Tibial nerve (tissue), 4 donors: ENCODE measurements around the gene SGTA. TPM values are rescaled to one million over a fixed set of nuclear protein-coding genes. Genes with fewer than 3 reads are reported as not detected.
A peak's percentile ranks its signal among the peaks of the same experiment; 100 is the strongest.

Experiments used
- DNase-seq, 2 donors: peaks; one replicate each; pipeline ENCODE4 v3.0.0-alpha.2; 2019; ENCODE audit warnings: low spot score in 2 of 2
- H3K27ac ChIP-seq, 4 donors: fragments of 200-600 bp; sonication (generic) in 3 of 4; one replicate each; pipeline ENCODE4 v1.5.1; 2017 to 2019; ENCODE audit warnings: mild to moderate bottlenecking in 1 of 4
- H3K27me3 ChIP-seq, 2 donors: fragments of 200-600 bp; sonication (generic) in 1 of 2; one replicate each; pipeline versions ENCODE4 v1.5.1 to v1.6.0; 2017 to 2019
- H3K36me3 ChIP-seq, 3 donors: fragments of 200-600 bp; sonication (generic); one replicate each; pipeline ENCODE4 v1.5.1; 2018 to 2019
- H3K4me1 ChIP-seq, 4 donors: fragments of 200-600 bp; sonication (generic) in 3 of 4; one replicate each; pipeline ENCODE4 v1.5.1; 2017 to 2019
- H3K4me3 ChIP-seq, 4 donors: fragments of 200-600 bp; sonication (generic) in 3 of 4; one replicate each; pipeline ENCODE4 v1.5.1; 2017 to 2019; ENCODE audit warnings: mild to moderate bottlenecking in 1 of 4, moderate library complexity in 1 of 4
- H3K9me3 ChIP-seq, 4 donors: fragments of 200-600 bp; sonication (generic) in 3 of 4; one replicate each; pipeline ENCODE4 v1.5.1; 2017 to 2019
- CTCF ChIP-seq, 5 experiments: fragments of 200-600 bp in 3 of 5; fragments of 450-650 bp in 2 of 5; sonication (generic) in 3 of 5; IDR thresholded peaks; one replicate each; pipeline ENCODE4 v1.5.1; 2016 to 2019; ENCODE audit warnings: antibody characterized with exemption in 5 of 5, mild to moderate bottlenecking in 3 of 5, moderate library complexity in 2 of 5
- EP300 ChIP-seq, 2 donors: sonication (generic); formaldehyde crosslinking; IDR thresholded peaks; one replicate each; pipeline ENCODE4 v1.6.1; 2017; ENCODE audit warnings: antibody characterized with exemption in 2 of 2, mild to moderate bottlenecking in 1 of 2
- POLR2A ChIP-seq, 2 donors: fragments of 450-650 bp; IDR thresholded peaks; one replicate each; pipeline ENCODE4 v1.6.1; 2017; ENCODE audit warnings: antibody characterized with exemption in 2 of 2, mild to moderate bottlenecking in 2 of 2, moderate library complexity in 2 of 2
- WGBS, 2 donors: methylation state at CpG; one replicate each; pipeline ENCODE4 v1.1.5; 2018; 5-methylcytosine and 5-hydroxymethylcytosine counted together
- total RNA-seq, 4 donors: library from RNA; depleted of rRNA; stranded (reverse); fragments of >200 nt; gene quantifications; one replicate each; pipeline ENCODE4 v1.1.0, GENCODE V29; 2016

Gene SGTA
- total RNA-seq, 4 donors from 2014 or later: 40.2 to 47.6 (median 44.9) TPM

- Histone ChIP-seq H3K27me3 (no peaks in the 10 kb centered on the region), H3K4me3 (no peak overlapping the region), H3K9me3 (no peaks in the 10 kb centered on the region), H3K27ac (peak overlapping the region in 1 of 4 donors; percentile 59), H3K36me3 (peaks cover 0 to 80% (median 0%) of the 10 kb centered on the region in 3 donors), H3K4me1 (no peaks in the 10 kb centered on the region)
- DNase-seq: no peak
- no peak for TF ChIP-seq EP300 (IDR thresholded peaks at IDR 0.05)
- no peak for TF ChIP-seq CTCF (IDR thresholded peaks at IDR 0.05)
- TF ChIP-seq POLR2A (IDR thresholded peaks at IDR 0.05): no peak
- 88 to 95% methylated on average over 23 to 27 of the region's 37 CpGs for WGBS, 2 donors
These were observed 29.6 kb upstream of the SGTA start for GRCh38 chr19:2812414-2813234.

GRCh38 chr19:2811735-2812413, 28.8 kb upstream of the SGTA start:
- DNase-seq: no peak
- WGBS, 2 donors: 89 to 92% methylated on average over 30 to 33 of the region's 34 CpGs

GRCh38 chr19:2811221-2811722, 28.2 kb upstream of the SGTA start:
- DNase-seq: no peak
- TF ChIP-seq CTCF (IDR thresholded peaks at IDR 0.05) (no peak), POLR2A (IDR thresholded peaks at IDR 0.05) (no peak), EP300 (IDR thresholded peaks at IDR 0.05) (no peak)
- no peaks in the 10 kb centered on the region for H3K4me1 ChIP-seq
- H3K27ac ChIP-seq: no peak overlapping the region
- WGBS, 2 donors: 92 to 94% methylated on average over 16 to 20 of the region's 20 CpGs
- no peaks in the 10 kb centered on the region for H3K27me3 ChIP-seq
- H3K36me3 ChIP-seq: peaks cover 0 to 93% (median 0%) of the 10 kb centered on the region in 3 donors
- H3K9me3 ChIP-seq: no peaks in the 10 kb centered on the region
- no peak overlapping the region for H3K4me3 ChIP-seq

More at GRCh38 chr19:2811735-2812413, 28.8 kb upstream of the SGTA start:
- no peaks in the 10 kb centered on the region for H3K4me1 ChIP-seq
- H3K4me3 ChIP-seq: no peak overlapping the region
- H3K9me3 ChIP-seq: no peaks in the 10 kb centered on the region
- peak overlapping the region in 1 of 4 donors; percentile 59 for H3K27ac ChIP-seq
- TF ChIP-seq CTCF (IDR thresholded peaks at IDR 0.05) (no peak), POLR2A (IDR thresholded peaks at IDR 0.05) (no peak), EP300 (IDR thresholded peaks at IDR 0.05) (no peak)
- H3K36me3 ChIP-seq: peaks cover 0 to 87% (median 0%) of the 10 kb centered on the region in 3 donors
- no peaks in the 10 kb centered on the region for H3K27me3 ChIP-seq

- no peak for DNase-seq
- H3K27ac ChIP-seq: no peak overlapping the region
- WGBS, 2 donors: 91 to 93% methylated on average over 21 to 54 of the region's 58 CpGs
- no peaks in the 10 kb centered on the region for H3K9me3 ChIP-seq
- TF ChIP-seq POLR2A (IDR thresholded peaks at IDR 0.05) (no peak), CTCF (IDR thresholded peaks at IDR 0.05) (no peak), EP300 (IDR thresholded peaks at IDR 0.05) (no peak)
- peaks cover 0 to 100% (median 0%) of the 10 kb centered on the region in 3 donors for H3K36me3 ChIP-seq
- no peaks in the 10 kb centered on the region for H3K4me1 ChIP-seq
- no peaks in the 10 kb centered on the region for H3K27me3 ChIP-seq
- H3K4me3 ChIP-seq: no peak overlapping the region
These were observed 27.3 kb upstream of the SGTA start for GRCh38 chr19:2810141-2811091.
